HG03108 (cell line): ENCODE results near the gene CHRM1.

Experiments used
- ATAC-seq: cut with Tn5 transposase; IDR thresholded peaks from one replicate; pipeline ENCODE4 v1.9.1; 2021; ENCODE audit warnings: moderate library complexity; ENCODE audit not compliant: unreplicated experiment

CHRM1 gene

GRCh38 chr11:62925745-62926679, 4.8 kb upstream of the CHRM1 start:
- no peak for ATAC-seq

DNA sequence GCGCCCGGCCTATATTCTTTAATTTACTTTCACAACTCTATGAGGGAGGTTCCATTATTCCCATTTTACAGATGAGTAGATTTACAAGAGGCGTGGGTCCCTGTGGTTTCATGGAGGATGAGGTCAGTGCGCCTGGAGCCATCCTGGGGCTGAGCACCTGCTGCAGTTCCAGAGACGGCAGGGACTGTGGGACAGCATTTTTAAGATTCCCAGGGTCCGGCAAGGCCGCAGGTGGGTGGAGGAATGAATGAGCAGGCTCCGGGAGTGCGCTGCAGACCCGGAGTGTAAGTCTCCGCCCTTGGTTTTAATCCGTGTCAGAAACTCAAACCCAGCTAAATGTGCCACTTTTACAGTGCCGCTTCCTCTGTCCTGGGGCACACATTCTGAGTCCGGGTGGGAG, 4.1 kb upstream of the CHRM1 start:
- ATAC-seq = no peak

DNA sequence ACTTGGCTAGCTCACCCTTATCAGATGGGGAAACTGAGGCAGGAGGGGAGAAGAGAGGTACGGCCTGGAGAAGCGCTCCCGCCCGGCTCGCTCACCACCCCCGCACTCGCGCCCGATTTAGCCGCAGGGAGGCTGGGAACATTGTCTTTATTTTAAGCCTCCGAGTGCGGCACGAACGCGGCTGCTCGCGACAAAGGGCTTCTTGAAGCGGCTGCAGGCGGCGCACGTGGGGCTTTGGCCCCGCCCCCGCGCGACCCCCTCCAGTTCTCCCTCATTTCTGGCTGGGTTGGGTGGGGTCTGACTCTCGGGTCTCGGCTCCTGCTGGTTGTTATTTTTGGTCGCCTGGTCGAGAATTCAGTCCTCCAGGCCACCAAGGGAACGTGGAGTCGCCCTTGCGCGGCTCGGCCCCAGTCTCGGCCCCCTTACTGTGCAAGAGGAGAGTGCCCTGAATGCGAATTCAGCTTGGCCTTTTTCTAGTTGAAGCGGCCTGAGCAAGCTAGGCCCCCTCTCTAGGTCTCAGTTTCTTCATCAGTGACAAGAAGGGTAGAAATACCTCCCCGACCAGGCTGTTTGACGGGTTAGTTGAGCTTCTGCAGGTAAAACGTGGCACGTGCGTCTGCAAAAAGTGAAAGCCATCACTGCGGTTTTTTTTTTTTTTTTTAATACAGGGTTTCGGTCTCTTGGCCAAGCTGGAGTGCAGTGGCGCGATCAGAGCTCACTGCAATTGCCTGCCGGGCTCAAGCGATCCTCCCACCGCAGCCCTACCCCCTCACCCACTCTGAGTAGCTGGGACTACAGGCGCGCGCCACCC, 2.6 kb upstream of the CHRM1 start:
- ATAC-seq = no peak

DNA sequence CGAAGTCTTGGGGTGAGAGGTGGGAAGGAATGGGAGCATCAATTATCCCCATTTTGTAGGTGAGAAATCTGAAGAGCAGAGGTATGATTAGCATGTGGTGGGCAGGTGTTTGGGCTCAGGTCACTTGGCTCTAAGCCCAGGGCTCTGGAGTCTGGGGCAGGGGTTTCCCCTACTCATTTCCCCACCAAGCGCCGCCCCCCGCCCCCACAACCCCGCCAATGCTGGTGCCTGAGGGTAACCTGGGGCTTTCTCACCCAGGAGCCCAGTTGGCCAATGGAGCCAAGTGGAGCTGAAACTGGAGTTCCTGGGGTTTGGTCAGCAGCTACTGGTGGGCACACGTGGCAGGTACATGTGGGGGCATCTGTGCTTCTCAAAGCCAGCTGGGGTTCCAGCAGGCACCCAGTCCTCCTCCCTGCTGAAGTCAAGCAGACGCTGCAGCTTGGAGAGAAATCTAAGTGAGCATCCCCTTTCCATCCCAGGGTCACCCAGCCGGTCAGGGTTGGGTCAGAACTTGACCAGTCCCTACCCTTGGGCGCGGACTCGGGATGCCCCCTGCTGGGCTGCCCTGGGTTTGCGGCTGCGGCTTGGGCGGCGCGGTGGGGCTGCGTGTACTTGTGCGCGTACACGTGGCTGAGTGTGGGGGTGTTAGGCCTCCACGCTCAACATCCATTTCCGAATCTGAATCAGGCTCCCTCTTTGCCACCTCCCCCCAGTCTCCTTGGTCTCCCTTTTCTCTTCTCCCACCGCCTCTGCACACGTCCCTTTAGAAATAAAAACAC, 1.7 kb upstream of the CHRM1 start:
- ATAC-seq = no peak

DNA sequence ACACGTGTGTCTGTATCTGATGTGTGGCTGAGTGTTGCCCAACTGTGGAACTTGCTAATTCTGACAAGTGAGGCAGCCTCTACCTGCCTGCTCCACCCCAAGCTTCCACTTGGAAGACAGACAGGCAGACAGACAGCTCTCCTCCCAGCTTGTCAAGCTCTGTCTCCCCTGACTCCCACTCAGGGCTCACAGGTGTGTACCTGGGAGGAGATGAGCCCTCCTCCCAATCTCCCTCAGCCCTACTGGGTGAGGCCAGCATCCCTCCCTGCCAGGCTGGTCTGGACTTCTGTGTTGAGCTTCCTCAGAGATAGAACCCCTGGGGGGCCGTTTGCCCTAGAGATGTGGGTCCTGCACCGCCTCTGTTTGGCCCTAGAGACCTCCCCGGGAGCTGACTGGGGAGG, 1.0 kb upstream of the CHRM1 start:
- ATAC-seq = no peak

DNA sequence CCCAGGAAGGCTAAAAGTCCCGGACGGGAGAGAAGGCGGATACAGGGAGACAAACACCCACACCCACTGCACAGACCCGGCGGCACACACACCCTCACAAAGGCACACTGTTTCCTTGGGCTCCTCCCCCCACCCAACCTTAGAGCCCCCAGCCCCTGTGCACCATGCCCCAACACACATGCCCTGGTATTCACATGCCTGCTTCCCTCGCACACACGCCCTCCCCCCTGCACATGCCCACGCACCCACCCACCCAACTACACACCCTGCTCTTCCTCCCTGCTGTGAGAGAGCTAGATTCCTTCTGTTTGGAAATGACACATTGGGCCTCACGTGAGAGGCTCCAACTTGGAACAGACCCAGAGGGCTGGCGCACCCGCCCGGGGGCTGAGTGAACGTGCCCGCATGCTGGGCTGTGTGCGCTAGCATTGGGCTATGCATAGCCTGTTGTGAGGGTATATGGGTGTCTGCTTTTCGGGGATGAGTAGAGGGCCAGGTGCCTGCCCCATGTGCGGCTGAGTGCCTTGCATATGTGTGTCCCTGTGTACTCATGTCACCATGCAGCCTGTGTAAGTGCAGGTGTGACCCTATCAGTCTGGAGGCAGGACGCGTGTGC, 518 bp upstream of the CHRM1 start:
- ATAC-seq = no peak

DNA sequence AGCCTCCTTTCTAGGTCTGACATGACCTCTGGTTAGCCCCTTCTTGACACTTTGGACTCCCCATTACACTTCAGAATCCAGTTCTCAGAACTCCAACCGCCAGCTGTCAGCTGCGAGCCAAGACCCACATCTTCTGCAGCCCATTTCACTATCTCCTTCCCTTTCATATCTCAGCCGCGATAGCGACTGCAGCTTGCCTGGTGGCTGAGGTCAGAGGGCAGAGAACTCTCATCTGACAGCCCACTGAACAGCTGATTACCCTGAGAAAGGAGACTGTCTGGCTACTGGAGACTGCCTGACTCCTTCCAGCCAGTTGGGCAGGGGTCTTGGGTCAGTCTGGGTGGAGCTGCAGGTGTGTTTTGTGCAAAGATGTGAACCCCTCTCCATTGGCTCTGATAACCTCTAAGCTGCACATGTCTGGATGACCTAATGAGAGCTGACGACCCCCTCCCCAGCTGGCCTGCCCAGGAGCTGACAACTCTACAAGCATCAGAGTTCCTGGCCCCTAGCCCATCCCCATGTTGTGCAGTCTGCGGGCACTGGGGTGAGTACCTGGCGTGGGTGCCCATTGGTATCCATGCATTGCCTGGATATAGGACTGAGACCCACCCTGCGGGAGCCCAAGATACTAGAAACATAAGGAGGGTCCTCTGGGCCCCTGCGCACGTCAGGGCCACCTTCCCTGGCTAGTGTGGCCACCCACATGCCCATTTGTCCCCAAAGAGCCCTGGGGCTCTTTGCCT, 1.1 kb downstream of the CHRM1 start:
- no peak for ATAC-seq

DNA sequence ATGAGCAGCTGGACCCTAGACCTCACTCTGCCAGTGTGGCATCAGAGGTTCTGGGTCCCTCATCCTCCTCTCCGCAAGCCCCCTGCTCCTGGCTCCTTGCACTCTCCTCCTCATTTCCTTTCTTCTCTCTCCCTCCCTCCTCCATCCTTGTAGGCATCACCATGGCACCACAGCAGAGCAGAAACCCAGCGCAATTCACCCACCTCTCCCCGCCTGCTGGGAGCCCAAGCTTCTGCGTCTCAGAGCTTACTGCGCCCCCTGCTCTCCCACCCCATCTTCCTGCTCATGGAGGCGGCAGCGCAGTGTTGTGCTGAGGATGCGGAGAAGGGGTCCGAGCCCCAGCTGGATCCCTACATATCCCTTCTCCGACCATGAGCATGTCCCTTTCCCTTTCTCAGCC, 1.7 kb downstream of the CHRM1 start:
- ATAC-seq = no peak

GRCh38 chr11:62918531-62918930, 2.6 kb downstream of the CHRM1 start:
- ATAC-seq = no peak

GRCh38 chr11:62917906-62918502, 3.2 kb downstream of the CHRM1 start:
- ATAC-seq = no peak

GRCh38 chr11:62914416-62914815, 6.7 kb downstream of the CHRM1 start:
- no peak for ATAC-seq

GRCh38 chr11:62912268-62912667, 8.9 kb downstream of the CHRM1 start:
- ATAC-seq = no peak

DNA sequence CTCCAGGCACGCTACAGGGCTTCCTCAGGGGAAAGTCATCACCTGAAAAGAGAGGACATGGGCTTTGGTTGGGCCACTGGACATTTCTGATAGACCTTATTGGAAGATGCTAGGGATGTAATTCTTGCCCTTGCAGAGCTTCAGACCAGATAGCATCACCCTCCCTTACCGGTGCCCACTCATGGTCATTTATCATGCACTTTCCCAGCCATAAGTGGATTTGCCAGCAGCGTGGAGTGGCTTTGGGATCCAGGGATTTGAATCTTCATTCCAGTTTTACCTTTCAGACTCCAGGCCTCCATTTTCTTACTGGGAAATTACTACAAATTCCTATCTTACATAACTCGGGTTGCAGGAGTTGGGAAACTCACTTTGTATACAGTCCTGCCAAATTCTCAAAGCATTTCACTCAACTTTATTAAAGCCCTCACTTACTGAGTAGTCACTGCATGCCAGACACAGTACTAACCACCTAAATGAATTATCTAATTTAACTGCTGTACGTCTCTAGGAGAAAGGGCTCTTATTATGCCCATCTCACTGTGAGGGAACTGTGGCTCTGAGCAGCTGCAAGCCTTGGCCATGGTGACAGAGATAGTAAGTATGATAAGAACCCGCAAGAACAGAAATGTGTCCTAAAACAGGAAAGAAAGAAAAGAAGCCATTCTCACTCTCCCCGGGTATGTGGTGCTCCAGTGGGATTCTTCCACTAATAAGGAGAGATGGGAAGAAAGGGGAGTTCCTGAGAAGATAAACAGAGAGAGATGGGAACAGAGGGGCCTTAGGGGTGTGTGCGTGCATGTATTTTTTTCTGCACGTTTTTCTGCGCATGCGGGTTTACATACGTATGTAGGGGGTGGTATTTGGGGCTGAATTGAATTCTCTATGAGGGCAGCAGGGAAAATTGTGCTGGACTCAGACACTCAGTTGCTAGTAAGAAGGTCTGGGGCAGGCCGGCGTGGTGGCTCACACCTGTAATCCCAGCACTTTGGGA, 9.7 kb downstream of the CHRM1 start:
- no peak for ATAC-seq

- no peak for ATAC-seq
Measured at GRCh38 chr11:62910141-62910882, 10.9 kb downstream of the CHRM1 start.

DNA sequence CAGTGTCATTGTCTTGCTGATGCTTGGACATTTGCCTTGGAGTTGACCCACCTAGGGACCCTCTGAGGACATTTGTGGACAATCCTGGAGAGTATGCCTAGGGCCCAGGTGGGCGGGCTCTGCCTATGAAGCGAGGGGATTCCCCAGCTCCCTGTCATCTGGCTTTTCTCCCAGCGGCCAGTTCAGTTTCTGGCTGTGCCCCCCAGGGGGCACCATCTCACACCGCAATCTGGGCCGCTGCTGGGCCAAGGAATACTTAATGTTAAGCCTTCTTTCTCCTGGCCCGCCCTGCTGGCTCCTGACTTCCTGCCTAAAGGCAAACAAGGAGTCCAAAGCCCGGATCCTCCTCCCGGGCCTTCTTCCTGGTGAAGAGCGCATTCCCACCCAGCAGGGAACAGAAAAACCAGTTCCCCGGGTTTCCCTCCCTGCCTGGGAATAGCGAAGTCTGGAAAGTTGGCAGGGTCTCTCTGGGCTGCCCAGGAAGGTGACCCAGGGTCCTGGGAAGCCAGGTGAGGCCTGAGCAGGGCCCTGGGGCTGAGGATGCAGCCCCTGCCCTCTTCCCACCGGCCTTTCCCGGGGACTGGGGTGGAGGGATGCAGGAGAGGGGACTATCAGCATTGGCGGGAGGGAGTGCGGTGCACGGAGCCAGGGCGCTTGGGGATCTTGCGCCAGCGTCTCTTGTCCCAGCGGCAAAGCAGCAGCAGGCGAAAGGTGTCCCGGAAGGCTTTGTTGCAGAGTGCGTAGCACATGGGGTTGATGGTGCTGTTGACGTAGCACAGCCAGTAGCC, 11.9 kb downstream of the CHRM1 start:
- no peak for ATAC-seq

DNA sequence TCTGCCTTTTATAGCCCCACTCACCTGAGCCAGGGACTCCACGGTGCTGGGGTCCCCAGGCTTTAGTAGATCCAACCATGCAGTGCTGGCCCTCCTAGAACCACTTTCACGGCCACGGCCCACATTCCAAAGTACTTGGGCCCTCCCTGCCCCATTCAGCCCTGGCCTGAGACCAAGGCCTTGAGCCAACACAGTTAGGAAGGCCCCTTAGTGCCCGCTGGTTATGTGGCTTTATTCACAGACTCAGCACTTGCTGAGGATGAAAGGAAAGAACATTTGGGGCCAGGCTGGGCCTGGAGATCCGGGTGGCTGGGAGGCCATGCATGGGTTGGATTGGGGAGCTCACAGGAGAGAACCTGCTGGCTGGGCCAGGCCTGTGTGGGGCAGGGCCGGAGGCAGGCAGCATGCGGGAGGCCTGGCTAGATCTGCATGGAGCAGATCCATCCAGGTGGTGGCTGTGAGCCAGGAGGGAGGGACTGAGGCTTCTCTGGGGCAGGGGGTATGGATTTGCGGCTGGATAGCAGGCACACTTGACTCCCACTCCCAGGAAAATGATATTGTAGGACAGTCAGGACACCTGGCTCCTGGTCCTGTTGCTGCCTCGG, 12.6 kb downstream of the CHRM1 start:
- no peak for ATAC-seq
